ENCODE measurements around the gene HAUS7.

HAUS7 gene

DNA sequence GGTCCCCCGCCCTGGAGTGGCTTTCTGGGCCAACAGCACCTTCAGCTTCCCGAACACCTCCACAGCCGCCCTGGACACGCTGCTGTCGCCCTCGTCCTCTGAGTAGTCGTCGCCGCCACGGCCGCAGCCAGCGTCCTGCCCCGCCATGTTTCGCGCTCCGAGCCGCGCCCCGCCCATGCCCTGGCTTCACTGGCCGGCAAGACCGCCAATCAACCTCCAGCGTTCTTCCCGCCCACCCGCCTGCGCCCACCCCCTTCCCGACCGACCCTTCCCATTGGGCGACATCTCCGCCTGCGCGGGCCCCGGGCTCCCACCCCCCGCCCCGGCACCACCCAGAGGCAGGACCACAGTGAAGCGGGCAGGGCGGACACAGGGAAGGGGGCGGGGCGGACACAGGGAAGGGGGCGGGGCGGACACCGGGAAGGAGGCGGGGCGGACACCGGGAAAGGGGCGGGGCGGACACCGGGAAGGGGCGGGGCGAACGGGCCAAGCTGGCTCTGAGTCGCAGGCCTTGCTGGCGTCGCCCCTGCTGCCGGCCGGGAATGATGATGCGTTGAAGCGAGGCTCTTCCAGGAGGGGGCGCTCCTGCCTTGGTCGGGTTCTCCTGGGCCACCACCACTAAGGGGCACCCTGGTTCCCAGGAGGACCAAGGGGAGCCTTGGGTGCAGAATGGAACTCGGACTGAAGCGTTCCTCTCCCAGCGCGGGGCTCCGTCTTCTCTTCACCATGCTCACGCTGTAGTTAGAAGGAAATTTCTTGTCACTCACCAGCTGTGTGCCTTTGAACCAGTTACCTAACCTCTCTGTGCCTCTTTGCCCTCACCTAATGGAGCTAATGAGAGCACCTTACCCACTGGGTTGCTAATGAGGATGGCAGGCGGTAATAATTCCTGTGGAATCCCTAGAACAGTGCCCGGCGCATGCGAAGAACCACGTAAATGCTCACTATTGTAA lies at the start of gene HAUS7:
TSS of gene HAUS7 (minus strand) at position 166 of the 953 bp plus-strand sequence. CDS start at position 147, 19 bp downstream.
- peak; percentile 85 for DNase-seq

DNA sequence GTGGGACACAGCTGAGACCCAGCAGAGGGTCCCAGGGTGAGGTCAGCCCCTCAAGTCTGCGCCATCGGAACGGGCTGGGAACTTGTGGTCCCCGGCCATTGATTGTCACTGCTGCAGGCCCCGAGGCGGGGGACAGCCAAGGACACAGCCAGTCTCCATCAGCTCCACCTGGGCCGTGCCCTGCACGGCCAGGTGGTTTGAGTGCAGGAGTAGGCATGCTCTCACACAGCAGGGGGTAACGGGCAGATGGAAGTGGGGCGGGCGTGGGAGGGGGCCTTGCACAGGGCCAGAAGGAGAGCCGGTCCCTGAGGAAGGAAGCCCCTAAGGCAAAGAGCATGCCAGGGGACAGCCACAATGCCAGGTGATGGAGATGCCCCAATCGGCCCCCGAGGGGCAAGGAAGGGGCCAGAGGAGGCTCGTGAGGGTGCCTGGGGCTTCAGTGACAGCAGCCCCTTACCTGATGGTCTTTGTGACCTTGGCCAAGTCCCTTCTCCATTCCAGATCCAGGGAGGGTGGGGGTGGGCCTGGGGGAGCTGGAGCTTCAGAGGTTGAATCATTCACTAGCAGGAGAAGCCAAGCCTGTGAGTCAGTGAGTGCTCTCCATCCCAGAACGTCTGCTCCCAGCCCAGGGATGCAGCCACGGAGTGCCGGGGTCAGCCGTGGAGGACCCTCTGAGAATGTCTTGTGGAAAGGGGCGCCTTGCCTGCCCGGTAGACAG lies 49.4 kb upstream of the HAUS7 start:
- no peak for DNase-seq

DNA sequence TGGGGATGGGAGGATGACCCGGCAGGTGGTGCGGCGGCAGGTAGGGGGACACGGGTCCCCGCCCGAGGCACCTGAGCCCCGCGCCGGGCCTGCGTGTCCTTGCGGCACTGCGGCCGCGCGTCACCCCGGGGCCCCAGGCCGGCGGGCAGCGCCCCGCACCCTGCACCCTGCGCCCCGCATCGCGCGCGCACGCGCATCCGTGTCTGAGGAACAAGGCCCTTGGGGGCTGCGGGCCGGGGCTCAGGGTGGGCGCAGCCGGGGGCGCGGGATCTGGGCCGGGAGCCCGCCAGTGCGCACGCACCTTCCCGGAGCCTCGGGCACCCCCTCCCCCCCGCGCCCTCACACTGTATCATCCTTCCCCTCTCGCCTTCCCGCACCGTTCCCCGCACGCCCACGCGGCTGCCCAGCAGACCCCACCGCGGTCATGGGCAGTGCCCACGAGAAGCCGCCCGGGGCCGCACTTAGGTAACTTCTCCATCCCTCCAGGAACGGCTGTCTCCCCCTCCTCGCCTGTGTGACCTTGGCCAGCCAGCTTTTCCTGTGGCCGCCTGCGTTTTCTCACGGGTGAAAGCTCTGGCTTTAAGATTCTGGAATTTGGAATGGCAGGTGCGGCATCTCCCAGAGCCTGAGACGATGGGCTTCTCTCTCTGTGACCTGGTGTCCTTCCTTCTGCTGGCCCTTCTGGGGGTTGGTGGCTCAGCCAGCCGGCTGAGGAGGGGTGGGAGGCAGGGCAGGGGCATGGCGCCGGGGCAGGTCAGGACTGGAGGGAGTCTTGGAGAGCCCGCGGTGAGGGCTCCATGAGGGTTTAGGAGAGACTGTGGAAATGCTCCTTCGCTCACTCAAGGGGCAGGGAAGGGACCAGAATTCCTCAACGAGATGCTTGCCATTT lies 47.8 kb upstream of the HAUS7 start:
- DNase-seq: no peak

DNA sequence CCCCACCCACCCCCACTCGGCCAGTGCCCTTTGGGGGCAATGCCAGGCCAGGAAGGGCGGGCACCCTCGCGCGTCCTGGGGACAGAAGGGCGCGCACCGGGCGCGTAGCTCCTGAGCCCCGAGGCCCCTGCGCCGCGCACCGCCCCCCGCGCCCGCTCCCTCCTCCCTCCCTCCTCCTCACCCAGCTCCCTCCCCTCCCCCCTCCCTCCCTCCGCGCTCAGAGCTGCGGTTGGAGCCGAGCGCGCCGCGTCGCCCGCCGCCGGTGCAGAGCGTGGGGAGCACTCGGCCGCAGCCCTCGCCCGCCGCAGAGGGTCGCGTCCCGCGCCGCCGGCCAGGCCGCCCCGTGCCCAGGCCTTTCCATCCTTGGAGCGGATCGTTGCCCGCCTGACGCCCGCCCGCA lies 47.0 kb upstream of the HAUS7 start, which contains the start of gene ATP2B3:
TSS of gene ATP2B3 (plus strand) at position 220 of the 400 bp plus-strand sequence. CDS start 18,606 bp downstream, outside the sequence.
- DNase-seq: no peak

DNA sequence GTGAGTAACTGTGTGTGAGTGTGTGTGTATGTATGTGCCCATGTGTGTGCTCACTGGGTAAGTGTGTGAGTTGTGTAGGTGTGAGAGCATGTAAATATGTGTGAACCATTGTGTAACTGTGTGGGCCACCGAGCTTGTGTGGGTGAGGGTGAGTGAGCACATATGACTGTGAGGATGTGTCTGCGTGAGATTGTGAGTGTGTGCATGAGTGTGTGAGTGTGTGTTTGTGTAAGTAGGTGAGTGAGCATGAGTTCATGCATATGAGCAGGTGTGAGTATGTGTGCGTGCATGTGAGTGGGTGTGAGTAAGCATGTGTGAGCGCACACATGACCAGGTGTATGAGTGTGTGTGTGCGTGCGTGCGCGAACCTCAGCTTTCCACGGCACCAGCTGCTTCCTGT lies 45.7 kb upstream of the HAUS7 start:
- DNase-seq: no peak

DNA sequence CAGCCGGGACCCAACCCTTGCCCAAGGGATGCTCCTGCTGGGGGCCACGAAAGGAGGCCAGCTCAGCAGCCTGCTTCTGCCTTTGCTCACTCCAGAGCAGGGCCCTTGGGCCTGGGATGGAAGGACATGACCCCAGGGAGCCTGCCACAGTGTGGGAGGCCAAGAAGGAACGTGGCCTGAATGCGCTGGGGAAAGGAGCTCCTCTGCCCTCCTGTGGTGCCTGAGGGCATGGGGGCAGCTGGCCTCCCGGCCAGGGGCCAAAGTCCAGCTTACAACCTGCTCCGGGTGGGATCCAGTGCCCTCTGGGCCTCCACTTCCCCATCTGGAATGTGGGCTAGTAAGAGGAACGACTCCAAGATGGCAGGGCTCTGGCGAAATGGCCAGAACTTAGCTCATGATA lies 45.1 kb upstream of the HAUS7 start:
- no peak for DNase-seq

DNA sequence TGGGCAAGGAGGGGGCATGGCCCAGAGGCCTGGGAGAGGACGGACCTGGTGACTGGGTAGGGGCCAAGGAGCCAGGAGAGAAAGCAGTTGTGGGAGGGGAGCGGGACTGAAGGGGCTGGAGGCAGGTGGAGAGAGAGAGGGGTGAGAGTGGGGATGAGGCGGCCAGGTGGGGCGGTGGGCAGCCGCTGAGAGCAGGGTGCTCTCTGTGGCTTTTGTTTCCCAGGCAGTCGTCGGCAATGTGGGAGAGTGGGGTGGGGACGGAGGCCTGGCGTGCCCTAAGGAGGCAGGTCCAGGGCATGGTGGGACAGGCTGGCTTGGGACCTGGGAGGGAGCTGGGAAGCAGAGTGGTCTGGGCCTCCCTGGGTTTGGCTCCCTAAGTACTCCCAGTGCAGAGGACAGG lies 43.9 kb upstream of the HAUS7 start:
- no peak for DNase-seq

DNA sequence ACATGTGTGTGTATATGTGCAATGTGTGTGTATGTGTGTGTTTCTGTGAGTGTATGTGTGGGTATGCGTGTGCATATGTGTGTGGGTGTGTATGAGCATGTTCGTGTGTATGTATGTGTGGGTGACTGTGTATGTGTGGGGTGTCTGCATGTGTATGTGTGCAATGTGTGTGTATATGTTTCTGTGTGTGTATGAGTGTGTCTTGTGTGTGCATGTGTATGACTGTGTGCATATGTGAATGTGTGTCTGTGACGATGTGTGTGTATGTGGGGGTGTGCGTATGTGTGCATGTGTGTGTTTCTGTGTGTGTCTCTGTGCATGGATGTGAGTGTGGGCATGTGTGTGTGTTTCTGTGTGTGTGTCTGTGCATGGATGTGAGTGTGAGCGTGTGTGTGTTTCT lies 42.9 kb upstream of the HAUS7 start:
- no peak for DNase-seq

DNA sequence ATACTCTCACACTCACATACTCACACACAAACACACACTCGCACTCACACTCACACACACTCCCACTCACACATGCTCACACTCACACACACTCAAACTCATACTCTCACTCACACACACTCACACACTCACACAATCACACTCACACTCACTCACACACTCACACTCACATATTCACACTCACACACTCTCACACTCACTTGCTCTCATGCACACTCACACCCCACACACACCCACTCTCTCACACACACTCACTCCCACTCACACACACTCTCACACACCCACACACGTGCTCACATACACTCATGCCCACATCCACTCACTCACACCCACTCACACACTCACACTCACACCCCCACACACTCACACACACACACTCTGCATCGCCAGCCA lies 42.1 kb upstream of the HAUS7 start:
- DNase-seq: no peak

DNA sequence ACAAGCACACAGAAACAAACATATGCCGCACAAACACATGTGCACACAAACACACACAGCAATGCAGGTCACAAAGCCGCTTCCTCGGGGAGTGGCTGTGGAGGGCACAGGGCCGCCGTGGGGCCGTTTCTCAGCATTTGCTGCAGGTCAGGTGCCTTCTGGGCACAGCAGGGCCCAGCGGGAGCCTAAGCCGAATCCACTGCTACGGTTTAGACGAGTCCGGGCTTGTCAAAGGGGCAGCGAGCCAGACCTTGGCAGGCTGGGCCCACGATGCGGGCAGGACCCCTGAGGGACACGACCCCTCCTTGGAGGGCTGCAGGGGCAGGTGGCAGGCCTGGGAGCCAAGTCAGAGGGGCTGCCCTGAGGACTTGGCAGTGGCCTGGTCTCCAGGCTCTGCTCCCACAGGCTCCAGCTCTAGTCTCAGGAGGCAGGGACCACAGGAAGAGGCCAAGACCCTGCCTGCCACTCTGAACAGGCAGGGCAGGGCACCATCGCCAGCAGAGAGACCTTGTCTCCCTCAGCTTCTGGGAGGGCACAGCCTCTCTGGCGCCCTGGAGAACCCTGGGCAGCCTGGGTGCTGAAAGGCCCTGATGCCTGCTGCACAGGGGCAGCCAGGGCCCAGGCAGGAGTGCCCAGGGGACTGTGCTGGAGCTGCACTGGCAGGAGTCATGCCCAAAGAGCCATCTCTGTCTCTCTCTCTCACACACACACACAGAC lies 41.6 kb upstream of the HAUS7 start:
- no peak for DNase-seq

DNA sequence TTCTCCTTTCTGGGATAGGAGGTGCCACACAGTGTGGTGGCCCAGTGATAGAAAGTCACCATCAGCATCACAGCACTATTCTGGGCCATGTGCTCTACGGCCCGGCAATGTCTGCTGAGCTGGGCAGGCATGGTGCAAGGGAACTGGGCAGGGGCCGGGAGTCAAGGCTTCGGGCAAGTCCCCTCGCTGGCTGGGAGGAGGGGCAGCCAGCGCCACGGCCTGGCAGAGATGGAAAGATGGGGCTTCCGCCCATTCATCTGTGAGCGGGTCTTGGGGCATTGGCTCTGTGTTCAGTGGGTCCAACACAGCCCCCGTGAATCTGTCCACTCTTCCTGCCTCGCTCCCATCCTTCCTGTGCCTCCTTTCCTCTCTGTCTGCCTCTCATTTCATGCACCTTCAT lies 40.0 kb upstream of the HAUS7 start:
- no peak for DNase-seq

DNA sequence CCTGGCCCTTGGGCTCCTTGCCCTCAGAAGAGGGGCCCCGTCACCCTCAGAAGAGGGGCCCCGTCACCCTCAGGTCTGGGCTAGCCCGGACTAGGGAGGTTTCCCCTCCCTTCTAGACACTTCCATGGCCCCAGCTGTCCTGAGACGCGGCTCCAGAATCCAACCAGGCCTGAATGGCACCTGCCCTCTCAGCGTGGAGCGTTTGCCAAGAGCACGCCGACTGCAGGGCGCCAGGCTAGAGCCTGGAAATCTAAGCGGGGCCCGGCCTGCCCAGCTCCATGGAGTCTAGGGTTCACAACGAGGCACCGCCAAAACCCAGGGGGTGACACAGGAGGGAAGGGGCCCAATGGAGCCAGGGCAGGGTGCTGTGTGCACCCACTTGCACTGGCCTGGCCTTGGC lies 39.2 kb upstream of the HAUS7 start:
- no peak for DNase-seq

DNA sequence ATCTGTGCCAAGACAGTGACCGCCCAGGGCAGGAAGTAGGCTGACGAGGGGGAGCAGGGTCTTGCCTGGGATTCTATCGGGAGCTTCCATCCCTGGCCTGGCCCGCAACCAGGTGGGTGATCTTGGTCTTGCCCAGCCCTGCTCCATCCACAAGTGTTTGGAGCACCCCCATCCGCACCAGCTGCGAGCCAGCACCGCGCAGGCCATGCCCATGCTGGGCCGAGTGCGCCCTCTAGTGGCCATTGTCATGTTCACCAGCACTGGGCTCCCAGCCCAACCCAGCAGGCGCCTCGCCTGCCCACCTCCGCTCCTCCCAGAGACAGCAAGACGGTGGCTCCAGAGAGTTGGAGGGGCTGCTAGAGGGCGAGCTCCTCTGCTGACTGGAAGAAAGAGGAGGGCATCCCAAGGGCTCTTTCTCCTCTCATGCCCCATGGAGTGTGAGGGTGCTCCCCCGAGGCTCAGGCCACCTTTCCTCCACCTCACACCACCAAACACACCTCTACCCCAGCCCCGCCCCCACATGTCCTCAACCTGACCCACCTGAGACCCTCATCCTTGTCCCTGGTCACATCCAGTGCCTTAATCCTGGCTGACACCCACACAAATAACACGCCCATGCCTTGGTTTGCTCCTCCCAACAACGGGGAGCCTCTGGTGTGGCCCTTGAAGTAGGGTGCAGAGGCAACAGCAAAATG lies 37.3 kb upstream of the HAUS7 start:
- peak; percentile 72 to 78 for DNase-seq

DNA sequence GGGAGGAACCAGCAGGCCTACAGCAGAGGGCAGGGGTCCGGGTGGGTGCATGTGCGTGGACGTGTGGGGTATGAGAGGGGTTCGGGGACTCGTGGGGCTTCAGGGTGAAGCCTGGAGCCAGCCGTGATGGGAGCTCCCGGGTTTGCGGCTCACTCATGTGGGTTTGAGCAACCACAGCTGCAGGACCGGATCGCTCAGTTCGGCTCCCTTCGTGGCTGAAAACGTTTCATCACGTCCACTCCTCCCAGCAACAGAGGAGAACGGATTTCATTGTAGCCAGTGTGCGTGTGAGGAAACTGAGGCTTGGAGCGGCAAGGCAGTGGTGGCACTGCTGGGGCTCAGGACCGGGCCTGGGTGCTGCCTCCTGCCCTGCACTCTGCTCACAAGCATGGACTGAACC lies 35.0 kb upstream of the HAUS7 start:
- no peak for DNase-seq

DNA sequence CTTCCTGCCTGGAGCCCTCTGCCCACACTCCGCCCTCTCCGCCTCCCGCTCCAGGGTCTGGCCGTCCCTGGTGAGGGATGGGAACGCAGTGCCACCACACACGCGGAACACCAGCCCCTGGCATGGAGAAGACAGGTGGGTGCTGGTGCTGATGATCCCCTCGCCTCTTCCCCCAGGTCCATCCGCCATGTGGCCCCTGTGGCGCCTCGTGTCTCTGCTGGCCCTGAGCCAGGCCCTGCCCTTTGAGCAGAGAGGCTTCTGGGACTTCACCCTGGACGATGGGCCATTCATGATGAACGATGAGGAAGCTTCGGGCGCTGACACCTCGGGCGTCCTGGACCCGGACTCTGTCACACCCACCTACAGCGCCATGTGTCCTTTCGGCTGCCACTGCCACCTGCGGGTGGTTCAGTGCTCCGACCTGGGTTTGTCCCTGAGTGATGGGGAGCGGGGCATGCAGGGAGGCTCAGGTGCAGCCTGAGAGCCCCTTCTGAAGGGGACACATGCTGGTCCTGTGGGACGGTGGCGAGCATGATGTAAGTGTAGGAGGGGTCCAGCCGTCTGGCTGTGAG lies 34.2 kb upstream of the HAUS7 start:
- no peak for DNase-seq

DNA sequence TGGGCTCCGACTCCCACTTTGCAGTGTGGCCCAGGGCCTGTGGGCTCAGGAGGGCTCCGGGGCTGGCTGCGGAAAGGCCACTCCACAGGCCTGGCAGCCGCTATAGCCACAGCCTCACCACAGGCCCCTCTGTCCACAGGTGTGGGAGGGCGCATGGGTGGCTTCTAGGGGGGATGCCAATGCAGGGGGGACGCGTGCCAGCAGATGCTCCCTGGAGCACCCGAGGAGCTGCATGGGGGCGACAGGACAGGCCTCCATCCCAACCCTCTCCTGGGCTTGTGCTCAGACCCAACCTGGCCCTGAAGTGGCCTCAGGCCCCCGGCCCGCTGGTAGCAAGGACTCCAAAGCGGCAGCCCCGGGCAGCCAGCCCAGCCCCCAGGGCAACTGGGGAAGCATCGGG lies 32.4 kb upstream of the HAUS7 start:
- DNase-seq: no peak

DNA sequence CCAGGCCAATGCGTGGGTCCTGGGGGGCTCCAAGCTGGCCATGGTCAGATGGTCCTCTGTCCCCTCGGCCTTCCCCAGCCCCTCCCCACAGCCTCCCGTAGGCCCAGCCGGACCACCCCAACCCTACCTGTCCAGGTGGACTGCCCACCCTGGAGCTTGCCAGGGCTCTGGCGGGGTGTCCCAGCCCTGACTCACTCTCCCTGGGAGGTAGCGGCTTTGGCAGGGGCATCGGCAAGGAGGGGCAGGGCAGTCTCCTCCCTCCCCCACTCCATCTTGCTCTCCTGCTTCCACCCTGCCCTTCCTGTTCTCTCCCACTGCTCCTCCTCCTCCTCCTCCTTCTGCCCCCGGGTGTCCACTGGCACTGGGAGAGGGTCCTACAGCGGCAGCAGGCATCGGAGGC lies 31.8 kb upstream of the HAUS7 start:
- no peak for DNase-seq

DNA sequence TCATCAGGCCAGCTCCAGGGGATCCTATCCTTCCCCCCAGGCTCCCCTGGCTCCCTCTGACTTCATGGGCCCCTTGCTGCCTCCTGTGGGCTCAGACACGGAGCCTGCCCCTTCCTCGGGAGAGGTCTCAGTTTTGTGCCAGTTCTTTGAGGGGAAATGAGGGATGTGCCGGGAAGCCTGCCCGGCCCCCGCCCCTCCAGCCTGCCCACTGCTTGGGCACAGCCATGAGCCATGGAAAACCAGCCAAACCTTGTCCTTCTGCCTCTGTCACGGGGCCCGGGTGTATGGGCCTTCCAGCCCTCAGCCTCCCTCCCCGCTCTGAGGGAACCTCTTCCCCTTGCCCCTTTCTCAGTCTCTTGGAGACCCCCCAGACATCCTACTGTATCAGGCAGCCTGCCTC lies 31.2 kb upstream of the HAUS7 start:
- DNase-seq: no peak

DNA sequence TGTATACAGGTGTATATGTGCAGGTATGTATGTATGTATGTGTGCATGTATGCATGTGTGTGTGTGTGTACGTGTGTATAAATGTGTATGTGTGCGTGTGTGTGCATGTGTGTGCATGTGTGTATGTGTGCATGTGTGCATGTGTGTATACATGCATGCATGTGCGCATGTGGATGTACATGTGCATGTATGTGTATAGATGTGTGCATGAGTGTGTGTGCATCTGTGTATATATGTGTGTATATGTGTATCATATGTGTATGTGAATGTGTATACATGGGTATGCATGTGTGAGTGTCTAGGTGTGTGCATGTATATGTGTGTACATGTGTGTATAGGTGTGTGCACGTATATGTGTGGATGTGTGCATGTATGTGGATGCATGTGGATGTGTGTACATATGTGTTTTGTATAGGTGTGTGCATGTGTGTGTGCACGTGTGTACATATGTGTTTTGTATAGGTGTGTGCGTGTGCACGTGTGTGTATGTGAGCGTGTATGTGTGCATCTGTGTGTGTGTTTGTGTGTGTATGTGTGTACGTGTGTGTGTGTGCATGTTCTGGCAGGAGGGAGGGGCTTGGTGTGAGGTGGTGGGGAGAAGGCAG lies 30.4 kb upstream of the HAUS7 start:
- no peak for DNase-seq

DNA sequence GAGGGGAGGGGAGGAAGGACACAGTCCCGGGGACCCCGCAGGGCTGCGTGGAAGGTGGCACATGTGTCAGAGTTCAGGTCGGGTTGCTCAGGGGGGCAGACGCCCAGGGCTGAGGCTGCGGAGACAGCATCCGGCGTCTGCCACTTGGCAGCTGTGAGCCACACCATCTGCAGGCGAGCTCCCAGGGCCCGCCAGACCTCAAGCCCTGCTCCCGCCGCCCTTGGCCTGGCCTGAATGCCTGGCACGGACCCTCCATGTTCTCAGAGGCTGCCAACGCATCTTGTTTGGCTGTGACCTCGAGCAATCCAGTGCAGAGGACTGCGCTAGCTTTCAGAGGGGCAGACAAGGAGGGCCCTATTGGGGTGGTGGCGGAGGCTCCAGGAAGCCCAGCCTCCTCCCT lies 29.5 kb upstream of the HAUS7 start:
- DNase-seq: no peak

DNA sequence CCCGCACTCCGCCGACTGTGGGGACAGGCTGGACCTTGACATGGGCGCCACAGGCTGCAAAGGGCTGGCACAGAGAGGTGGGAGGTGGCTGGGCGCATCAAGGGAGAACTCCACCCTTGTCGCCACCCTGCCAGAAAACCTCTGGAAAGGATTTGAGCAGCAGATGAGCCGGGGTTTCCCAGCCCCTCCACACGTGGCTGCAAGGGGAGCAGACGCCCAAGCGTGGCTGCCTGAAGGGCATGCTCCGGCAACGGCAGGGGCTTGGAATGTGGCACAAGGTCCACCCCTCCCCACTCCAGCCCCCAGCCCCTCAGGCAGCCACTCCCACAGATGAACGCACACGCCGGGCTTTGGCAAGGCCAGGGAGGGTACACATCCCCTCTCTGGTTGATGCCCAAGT lies 29.0 kb upstream of the HAUS7 start:
- DNase-seq: no peak
